GM21723 (cell line): ENCODE data around the gene COX17.

ENCODE experiments used
- ATAC-seq: cut with Tn5 transposase; IDR thresholded peaks from one replicate; pipeline ENCODE4 v1.9.1; 2021; ENCODE audit warnings: mild to moderate bottlenecking, moderate library complexity; ENCODE audit not compliant: unreplicated experiment

Gene COX17

DNA sequence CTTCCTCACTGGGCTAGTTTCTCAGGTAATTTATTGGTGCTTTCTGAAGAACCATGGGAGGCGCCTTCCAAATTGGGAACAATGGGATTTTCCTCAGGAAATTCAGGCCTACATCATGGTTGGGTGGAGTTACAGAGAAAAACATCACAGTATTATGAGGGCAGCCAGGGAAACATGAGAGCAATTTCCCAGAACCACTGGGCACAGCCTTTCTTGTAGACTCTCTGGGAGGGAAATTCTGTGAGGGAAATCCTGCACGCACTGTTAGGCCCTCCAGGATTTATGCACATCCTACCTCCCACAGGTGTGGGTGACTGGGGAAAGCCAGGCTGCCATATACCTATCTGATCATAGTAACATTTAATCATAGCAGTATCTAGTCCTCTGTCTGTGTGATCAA lies 30.0 kb downstream of the COX17 start:
- ATAC-seq, result no peak

DNA sequence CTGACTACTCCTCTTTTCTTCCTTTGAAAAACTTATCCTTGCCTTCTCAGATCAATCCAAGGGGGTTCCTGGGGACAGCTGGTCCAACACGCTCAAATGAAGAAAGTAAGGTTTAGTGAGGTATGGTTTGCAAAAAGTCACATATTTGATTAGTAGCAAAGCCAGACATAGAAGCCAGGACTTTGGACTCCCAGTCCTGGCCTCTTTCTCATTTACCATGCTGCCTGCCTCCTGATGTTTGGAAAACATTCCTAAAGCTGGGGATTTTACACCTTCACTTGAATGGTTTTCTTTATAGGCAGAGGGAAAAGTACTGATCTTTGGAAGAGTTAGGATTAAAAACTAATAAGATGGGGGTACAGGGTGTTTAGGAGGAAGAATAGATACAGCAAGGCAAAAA lies 31.4 kb downstream of the COX17 start:
- ATAC-seq, result no peak

DNA sequence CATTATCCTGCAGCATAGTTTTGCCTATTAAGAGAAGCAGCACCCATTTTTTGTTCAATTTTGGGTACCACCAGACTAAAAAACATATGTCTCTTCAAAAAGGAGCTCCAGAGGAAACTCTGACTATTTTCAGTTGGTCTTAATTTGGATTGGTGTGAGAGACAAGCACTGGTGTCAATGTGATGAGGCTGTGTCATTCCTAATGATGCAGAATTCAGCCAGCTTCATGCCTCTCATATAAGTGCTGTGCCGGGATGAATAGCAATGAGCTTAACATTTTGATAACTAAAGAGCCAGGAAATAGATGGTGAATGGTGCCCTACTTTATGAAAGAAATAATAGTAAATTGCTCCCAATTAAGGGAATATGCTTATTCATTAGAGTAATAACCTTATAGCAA lies 32.7 kb downstream of the COX17 start:
- no peak for ATAC-seq

DNA sequence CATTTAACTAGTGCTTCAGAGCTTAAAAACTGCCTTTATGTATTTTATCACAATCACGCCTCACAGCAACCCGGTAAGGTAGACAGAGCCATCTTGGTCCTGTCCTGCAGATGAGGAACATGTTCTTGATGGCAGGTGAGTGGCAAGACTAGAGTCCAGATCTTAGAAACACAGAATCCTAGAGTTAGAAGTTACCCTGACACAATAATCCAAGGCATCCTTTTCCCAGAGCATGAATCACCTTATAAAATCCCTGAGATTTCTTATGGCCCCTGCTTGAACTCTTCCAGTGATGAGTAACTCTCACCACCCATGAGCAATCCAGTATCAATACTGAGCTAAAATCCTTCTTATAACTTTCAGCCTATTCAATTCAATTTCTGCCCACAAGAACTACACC lies 33.7 kb downstream of the COX17 start:
- no peak for ATAC-seq

DNA sequence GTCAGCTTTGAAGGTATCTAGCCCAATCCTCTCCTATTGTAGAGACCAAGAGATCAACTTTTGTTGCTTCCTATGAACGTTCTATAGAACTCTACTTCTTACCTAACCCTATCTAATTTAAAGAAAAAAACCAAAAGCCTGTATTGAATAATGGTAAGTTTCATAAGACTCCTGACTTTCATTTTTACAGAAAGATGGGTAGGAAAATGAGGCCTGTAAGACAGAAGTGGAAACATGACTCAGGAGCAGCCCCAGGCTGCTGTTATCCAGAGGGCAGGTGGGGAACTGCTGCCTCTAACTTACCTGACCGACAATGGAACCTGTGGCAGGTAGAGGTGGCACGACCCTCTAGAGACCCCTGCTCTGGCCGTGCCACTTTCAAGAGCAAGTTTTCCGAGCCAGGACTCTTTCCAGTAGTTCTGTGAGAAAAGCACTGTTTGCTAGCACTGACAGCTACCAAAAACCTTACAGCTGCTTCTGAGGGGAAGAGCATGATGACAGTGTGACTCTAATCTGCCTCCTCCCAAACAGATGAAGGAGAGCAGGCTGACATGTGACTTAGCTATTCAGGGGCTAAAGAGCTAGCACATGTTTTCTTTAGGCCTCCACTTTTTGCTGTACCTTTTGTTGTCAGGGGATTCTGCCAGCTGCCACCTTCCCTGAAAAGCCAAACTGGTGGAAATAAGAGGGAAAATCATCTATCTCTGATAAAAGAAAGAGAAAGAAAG lies 34.3 kb downstream of the COX17 start:
- ATAC-seq, result no peak

DNA sequence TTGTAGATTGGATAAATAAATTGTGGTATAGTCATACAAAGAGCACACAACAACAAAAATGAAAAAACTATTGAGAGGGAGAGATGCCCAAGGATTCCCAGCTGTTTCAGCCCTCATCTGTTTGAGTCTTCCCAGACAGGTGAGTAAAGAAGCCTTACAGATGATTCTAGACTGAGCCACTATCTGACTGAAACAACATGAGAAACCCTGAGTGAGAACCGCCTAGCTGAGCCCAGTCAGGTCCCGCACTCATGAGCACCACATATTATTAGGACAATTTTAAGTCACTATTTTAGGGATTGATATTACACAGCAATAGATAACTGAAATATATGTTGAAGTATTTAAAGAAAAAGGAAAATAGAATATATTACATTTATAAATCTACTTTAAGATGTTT lies 35.8 kb downstream of the COX17 start:
- ATAC-seq, result no peak

DNA sequence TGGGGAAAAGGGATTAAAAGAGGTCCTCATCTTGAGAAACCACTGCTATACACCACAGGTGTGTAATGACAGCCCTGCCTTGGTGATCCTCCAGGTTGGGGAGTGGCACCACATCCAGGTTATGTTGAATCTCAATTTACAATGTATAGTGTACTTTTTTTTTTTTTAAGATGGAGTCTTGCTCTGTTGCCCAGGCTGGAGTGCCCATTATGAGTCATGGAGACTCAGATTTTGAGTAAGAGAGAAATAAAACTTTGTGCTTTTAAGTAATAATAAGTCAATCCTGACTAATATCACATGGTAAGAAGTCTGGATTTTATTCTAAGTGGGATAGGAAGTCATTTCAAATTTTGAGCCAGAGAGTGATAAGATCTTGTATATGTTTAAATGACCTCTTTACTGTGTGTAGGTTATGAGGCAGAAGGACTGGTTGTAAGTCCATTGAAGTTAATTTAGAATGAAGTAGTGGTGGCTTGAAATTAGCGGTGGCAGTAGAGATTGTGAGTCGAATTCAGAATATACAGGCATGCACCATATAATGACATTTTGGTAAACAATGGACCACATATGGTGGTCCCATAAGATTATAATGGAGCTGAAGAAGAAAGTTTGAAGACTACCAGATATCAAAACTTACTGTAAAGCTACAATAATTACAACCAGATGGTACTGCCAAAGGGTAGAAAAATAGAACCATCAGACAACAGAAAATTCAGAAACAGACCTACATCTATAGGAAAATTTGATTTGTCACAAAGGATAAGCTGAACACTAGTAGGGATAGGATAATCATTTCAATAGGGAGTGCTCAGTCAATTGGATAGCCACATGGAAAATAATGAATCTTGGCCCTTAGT lies 37.5 kb downstream of the COX17 start:
- no peak for ATAC-seq

DNA sequence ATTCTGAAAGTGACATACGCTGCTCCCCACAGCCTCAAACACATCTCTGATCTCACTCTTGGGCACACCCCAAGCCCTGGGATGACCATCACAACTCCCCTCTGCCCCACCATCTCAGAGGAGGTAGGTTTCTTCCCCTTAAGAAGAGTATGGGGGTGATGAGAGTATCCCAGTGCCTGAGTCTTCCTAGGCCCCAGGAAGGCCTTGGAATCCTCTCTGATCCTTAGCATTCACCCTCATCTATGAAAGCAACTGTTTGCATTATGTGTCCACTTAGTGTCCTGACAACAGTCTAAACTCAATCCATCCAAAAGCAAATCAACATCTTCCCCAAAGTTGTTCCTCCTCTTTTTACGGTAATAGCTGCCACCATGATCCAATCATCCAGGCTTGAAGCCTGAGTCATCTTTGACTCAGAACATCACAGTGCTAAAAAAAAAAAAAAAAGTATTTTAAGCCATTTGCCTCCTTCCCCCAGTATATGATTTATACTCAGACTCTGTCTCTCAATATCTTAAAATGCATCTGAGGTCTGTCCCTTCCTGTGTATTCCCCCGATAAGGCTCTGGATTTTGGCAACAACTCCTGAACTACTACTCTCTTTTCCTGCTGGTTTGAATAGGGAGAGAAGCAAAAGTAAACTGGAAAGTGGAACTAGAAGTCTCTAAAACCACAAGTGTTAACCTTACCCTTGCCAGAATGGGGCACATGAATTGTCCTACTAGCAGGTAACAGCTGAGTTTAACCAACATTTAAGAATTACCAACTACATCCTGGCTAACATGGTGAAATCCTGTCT lies 39.3 kb downstream of the COX17 start:
- peak; percentile 37 for ATAC-seq

DNA sequence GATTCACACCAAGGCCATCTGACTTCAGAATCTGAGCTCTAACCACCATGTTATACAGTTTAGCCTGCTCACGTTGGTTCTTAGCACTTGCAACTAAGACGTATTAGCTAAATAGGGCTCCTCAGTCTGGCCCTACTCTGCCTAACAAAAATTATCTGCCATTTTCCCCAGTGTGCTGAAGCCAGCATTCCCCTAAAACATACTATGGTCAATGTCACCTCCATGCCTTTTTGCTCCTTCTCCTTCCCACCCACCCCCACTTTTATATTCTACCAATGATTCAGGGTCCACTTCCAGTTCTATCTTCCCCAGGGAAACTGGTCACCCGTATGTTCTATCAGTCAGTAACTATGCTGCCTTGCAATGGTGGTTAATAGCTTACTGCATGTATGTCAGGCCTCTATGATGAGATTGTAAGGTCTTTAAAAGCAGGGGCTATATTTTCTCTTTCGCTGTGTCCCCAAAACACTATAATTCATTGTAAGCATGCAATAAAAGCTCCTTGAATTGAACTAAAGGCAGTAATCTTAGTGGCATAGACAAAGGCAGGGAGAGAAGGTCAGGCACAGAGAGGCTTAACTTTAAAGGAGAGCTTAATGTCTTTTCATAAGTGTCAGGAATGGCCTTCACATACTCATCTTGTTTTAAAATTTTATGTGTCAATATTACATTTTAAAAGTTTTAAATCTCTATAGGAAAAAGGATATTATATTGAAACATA lies 40.2 kb downstream of the COX17 start:
- no peak for ATAC-seq

DNA sequence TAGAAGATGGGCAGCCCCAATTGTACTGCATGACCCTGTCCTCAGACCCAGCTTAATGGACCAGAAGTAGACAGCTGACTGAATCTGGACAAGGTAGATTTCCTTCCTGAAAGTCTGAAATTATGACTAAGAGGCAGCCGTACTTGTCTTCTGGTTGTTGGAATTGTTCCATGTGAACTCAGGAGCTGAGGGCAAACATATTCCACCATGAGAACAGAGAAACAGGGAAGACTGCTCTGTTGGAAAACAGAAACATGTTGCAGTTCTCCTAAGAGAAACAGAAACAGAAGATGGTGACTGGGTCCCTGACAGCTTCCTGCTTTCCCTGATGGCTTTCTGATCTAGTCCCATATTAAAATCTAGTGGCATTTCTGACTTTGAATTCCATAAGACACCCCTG lies 41.0 kb downstream of the COX17 start:
- ATAC-seq, result no peak

DNA sequence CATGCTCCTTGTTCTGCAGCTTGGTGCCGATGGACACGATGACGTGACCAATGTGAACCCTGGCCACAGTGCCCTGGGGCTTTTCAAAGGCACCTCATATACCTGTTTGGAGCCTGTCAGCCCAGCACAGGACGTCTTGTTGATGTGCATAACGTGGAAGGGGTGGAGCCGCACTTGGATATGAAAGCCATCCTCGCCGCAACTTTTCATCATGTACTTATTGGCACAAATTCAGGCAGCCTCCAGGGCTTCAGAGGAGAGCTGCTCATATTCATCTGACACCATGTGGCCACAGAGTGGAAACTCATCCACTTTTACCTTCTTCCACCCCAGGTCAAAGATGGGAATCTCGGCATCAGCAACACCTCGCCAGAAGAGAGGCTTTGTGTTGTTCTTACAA lies 41.5 kb downstream of the COX17 start:
- ATAC-seq, result no peak

DNA sequence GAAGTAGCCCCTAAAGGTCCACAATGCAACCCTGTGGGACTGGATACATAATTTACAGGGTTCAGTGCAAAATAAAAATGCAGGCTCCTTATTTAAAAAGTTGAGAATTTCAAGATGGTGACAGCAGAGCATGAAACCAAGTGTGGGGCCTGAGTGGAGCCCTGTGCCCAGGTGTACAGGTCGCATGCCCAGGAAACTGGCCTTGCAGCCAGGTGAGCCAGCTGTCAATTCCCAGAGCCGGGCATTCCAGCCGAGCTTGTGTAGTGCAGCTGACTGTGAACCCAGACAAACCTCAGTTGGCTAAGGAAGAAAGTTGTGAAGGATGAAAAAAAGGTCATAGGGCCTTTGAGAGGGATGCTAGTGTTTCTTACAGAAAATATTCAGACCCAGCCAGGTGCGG lies 44.4 kb downstream of the COX17 start:
- ATAC-seq, result no peak

DNA sequence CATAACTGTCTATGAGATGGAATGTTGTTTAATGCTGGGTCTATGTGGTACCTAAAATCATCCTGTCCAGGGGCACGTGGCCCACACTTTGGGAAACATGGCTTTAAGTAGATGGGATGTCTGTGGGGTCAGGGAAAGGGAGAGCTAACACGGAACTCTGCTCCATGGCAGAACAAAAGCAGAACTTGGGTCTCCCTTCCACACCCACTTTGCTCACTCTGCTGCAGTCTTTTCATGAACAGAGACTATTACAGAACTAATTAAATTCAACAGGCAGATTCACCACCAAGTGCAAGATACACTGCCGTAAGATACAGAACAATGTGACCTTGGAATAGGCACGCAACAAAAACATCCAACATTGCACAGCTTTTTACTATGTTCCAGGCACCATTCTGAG lies 45.0 kb downstream of the COX17 start:
- no peak for ATAC-seq

DNA sequence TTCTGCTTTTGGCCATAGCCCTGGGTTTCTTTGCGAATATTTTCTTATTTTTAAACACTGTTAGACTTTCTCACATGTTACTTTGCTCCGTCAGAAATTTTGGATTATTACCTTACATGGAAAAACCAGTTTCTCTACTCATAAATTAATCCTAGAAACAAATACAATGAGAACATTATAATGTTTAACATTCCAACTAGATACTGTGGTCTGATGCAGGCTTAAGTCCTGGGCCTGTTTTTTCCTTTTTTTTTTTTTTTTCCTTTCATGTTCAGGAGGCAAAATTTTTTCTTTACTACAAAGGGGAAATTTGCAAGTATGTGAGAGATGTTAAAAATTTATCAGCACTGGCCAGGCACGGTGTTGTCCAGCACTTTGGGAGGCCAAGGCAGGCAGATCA lies 45.7 kb downstream of the COX17 start:
- no peak for ATAC-seq

DNA sequence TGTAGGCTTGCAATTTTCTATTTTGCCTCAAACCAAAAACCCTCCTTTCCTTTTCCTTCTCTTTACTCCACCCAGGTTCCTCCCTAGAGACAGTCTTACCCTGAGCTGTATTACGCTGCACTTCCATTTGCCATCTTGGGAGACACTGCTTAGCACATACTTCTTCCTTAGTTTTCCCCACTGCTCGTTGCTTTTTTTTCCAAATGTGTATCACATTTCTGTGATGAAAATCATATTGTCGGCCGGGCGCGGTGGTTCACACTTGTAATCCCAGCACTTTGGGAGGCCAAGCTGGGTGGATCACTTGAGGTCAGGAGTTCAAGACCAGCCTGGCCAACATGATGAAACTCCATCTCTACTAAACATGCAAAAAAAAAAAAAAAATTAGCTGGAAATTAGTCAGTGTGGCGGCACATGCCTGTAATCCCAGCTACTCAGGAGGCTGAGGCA lies 46.3 kb downstream of the COX17 start:
- no peak for ATAC-seq

DNA sequence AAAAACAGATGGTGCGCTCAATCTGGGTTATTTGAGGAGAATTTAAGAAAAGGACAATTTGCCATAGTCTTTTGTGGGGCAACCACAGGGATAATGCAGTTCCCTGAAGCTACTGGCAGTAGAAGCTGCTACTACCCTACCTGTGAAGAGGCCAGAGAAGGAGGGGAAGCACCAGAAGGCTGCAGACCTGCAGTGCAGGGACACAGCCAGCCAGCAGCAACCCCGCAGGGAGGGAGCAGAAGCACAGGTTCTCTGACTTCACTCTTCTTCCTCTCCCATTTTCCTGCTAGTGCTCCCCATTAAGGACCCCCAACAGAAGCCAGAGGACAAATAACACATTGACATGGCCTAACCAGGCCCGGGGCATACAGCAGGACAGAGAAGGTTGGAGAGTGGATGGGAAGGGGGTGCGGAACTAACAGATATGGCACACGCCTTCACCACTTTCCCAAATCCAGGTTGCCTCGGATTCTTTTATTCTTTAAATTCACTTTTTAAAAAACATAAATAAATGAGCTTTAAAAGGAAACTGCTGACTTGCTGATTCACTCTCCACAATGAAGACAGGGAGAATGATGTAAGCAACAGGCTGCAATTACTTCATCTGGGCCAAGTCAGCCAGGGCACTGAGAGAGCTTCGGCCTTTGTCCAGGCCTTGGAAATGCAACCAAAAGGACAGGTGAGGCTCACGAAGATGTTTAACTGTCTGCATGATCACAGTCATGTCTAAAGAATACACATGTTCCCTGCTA lies 46.9 kb downstream of the COX17 start:
- no peak for ATAC-seq

DNA sequence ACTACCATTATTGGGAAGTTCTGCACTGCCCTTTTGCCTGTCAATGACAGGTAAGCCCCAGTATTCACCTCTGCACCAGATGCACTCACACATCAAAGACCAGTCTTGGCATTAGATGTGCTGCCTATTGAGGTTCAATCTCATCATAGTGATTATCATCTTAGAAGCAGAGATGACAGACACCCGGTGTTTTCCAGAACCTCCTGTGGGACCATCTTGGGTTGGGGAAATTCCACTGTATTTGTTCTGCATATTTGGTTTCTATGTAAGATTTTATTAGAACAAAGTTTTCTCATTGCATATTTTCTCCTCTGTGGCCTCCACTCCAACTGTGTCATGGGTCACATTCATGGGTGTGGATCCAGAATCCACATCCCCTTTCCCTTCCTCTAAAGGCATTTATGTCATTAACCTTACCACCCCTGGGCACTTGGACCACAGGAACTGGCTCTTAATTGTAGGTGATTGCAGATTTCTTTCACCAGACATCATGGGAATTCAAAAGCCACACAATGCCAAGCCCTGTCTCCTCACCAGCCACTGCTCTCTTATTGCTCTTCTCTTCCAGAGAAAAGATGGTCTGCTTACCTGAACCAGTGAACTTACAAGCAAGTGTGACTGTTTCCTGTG lies 48.3 kb downstream of the COX17 start:
- peak; percentile 21 for ATAC-seq

DNA sequence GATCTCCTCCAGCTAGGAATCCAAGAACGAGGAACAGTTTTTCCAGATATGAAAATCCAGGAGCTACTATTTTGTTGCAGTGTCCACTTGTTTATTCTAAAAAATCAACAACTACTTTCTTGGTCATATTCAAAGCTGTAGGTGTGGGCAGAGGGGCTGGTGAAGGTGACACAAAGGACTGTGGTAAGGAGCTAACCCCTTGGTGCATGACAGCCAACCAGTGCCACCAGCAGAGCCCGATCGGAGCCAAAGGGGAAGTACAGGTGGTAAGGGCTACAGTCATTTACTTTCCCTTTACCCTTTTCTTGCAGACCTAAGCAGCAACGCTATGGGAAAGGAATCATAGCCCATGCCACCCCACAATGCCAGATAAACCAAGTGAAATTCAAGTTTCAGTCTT lies 48.8 kb downstream of the COX17 start:
- peak; percentile 62 for ATAC-seq

DNA sequence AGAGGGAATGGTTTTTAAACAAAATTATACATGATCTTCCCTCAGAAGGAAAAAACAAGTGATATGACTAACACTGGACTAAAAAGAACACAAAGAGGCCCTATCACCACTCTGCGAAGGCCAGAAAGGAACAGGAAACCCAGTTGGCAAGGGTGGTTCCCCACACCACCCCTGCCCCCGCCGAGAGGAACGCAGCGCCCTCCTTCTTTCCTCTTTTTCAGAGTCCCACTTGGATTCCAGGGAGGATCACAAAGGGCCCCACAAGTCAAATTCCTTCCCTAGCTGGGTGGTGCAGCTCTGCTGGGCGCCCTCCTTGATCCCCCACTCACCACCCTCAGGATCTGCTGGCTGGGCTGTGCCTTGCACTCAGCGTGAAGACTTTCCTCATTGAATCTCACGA lies 49.7 kb downstream of the COX17 start:
- ATAC-seq, result peak; percentile 45

DNA sequence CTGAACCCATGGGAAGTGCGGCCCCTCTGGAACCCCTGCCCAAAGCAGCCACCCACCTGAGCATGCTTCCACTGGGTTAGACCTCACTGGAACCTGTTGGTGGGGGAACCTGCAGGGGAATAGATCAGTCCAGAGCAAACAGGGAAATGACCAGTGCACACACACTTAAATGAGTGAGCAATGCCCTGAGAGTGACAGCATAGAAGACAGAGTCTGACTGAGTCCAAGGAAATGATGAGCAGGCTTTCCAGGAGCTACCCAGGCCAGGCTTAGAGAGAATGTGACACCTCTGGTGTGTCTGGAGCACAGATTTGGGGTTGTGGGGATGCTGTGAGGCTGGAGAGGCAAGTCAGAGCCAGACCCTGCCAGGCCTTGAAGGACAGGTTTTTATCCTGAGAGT lies 51.0 kb downstream of the COX17 start:
- ATAC-seq, result no peak
